ENCODE data around the gene S100A5.

The S100A5 gene

GRCh38 chr1:153557877-153558276 lies 17.1 kb upstream of the S100A5 start:
- no peak overlapping the region for H3K4me3 ChIP-seq (ENCODE audit: low read length)
- TF ChIP-seq, protein P1, sequence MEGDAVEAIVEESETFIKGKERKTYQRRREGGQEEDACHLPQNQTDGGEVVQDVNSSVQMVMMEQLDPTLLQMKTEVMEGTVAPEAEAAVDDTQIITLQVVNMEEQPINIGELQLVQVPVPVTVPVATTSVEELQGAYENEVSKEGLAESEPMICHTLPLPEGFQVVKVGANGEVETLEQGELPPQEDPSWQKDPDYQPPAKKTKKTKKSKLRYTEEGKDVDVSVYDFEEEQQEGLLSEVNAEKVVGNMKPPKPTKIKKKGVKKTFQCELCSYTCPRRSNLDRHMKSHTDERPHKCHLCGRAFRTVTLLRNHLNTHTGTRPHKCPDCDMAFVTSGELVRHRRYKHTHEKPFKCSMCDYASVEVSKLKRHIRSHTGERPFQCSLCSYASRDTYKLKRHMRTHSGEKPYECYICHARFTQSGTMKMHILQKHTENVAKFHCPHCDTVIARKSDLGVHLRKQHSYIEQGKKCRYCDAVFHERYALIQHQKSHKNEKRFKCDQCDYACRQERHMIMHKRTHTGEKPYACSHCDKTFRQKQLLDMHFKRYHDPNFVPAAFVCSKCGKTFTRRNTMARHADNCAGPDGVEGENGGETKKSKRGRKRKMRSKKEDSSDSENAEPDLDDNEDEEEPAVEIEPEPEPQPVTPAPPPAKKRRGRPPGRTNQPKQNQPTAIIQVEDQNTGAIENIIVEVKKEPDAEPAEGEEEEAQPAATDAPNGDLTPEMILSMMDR (conservative IDR thresholded peaks at IDR 0.05; ENCODE audit: low read depth, low read length): no peak
- no peak for DNase-seq (ENCODE audit: low read depth)

- no peak overlapping the region for H3K4me3 ChIP-seq (ENCODE audit: low read length)
- no peak for DNase-seq (ENCODE audit: low read depth)
- TF ChIP-seq, protein P1 (conservative IDR thresholded peaks at IDR 0.05; ENCODE audit: low read depth, low read length): no peak
Measured at GRCh38 chr1:153556348-153556747, 15.6 kb upstream of the S100A5 start.

- no peak for DNase-seq (ENCODE audit: low read depth)
- TF ChIP-seq, protein P1 (conservative IDR thresholded peaks at IDR 0.05; ENCODE audit: low read depth, low read length): no peak
- no peak overlapping the region for H3K4me3 ChIP-seq (ENCODE audit: low read length)
Measured at GRCh38 chr1:153553830-153554541, 13.3 kb upstream of the S100A5 start.

DNA sequence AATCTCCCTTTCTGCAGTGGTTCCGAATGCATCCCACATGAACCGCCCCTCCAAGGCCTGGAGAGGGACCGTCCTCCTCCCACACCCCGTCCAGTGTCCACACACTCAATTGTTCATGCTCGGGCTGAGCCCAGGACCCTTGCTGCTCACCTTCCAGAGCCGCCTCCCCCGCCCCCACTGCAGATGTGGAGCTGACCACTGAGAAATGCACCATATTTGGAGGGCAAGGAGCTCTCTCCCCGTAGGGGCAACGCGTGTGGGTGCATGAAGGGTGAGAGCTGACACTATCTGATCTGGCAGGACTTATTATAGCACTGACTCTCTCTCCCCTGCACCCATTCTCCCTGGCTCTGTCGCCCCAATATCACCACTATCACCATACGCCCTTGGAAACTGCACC lies 12.4 kb upstream of the S100A5 start:
- no peak overlapping the region for H3K4me3 ChIP-seq (ENCODE audit: low read length)
- no peak for DNase-seq (ENCODE audit: low read depth)
- TF ChIP-seq, protein P1 (conservative IDR thresholded peaks at IDR 0.05; ENCODE audit: low read depth, low read length): no peak

DNA sequence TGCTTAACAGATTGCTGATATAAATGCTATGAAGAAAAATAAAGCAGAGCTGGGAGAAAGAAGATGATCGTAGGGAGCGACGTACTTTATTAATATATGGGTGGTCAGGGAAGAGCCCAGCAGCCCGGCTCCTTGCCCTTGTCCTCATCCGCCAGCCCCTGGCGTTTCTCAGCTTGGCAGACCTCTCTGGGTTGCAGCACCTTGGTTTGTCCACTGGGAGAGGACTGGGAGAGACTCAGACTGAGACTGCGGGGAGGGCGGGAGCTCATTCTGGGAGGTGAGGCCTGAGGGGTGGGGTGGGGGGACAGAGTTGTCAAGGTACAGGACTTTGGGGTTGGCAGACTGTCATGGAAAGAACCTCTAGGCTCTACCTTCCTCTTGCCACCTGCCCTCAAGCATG lies 11.6 kb upstream of the S100A5 start:
- TF ChIP-seq, protein P1 (conservative IDR thresholded peaks at IDR 0.05; ENCODE audit: low read depth, low read length): peak; percentile 3
- DNase-seq (ENCODE audit: low read depth): no peak

DNA sequence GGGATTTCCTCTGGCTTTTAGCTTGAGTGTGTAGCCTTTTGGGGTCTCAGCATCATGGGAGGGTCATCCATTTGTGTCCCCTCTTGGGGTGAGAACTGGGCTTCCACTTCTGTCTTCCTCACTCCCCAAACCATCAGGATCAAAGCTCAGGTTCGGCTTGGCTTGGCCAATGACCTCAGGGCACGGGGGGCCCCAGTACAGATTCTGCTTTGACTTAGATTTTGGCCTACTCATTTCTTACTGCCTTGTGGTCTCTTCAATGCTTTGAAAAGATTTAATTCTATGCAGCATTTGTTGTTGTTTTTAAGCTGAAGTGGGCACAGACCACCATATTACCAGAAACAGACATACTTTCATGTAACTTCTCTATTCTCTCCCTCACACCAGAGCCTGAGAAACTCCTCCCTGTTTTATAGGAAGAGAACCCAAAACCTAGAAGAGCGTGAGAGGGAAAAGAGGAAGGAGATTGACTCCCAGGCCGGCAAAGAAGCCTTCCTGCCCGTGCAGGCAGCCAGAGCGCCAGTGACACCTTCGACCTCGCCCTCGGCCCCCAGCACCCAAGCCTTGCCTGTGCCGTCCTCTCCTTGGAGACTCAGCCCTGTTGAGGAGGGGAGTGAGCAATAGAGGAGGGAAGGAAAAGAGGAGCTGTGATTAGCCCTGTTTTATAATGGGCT lies 10.2 kb upstream of the S100A5 start:
- TF ChIP-seq, protein P1 (conservative IDR thresholded peaks at IDR 0.05; ENCODE audit: low read depth, low read length): no peak
- H3K4me3 ChIP-seq (ENCODE audit: low read length): no peak overlapping the region
- DNase-seq (ENCODE audit: low read depth): no peak

More for the DNA sequence above, 11.6 kb upstream of the S100A5 start:
- no peak overlapping the region for H3K4me3 ChIP-seq (ENCODE audit: low read length)

- no peak for DNase-seq (ENCODE audit: low read depth)
- H3K4me3 ChIP-seq (ENCODE audit: low read length): no peak overlapping the region
Measured at GRCh38 chr1:153550398-153550758, 9.6 kb upstream of the S100A5 start.

More at GRCh38 chr1:153550398-153550758, 9.6 kb upstream of the S100A5 start:
- TF ChIP-seq, protein P1 (conservative IDR thresholded peaks at IDR 0.05; ENCODE audit: low read depth, low read length): no peak

Measured in retinal pigment epithelial cell (primary cell).